ENCODE measurements around the gene OR14A2.
"Not testable (repeated sequence)": the region's sequence is repeated elsewhere in the genome, so short reads cannot be mapped to it uniquely, and the experiment has no call there.

The OR14A2 gene

GRCh38 chr1:247738315-247738714 is 9.6 kb downstream of the OR14A2 start, which contains the start of gene OR14K1:
TSS of gene OR14K1 (plus strand) at chr1:247738615. CDS start at chr1:247738615, 0 bp downstream.
- TF ChIP-seq Cebpa-rat (IDR thresholded peaks at IDR 0.05): no peak
- H3K9me3 ChIP-seq: no peaks in the 10 kb centered on the region
- no peaks in the 10 kb centered on the region for H3K27me3 ChIP-seq
- H3K4me1 ChIP-seq: no peaks in the 10 kb centered on the region
- H3K9ac ChIP-seq: no peak within 1 kb of the TSS
- no peak within 1 kb of the TSS for H3K4me2 ChIP-seq
- H3K27ac ChIP-seq: no peak within 1 kb of the TSS
- no peak within 1 kb of the TSS for H3K4me3 ChIP-seq
- H3K36me3 ChIP-seq: no peaks in the 10 kb centered on the region
- no peaks in the 10 kb centered on the region for H4K20me1 ChIP-seq

- Histone ChIP-seq H3K27ac (no peak overlapping the region), H3K9me3 (peaks cover 8% of the 10 kb centered on the region; the same call in 1 of the 2 replicates), H4K20me1 (no peaks in the 10 kb centered on the region), H3K27me3 (no peaks in the 10 kb centered on the region), H3K4me3 (no peak overlapping the region), H3K9ac (no peak overlapping the region), H3K4me2 (no peak overlapping the region), H3K4me1 (no peaks in the 10 kb centered on the region), H3K36me3 (no peaks in the 10 kb centered on the region)
- no peak for TF ChIP-seq Cebpa-rat (IDR thresholded peaks at IDR 0.05)
Observed at GRCh38 chr1:247721222-247721621, 26.7 kb downstream of the OR14A2 start.

GRCh38 chr1:247716546-247716945 is 31.4 kb downstream of the OR14A2 start, which contains the start of gene OR6F1:
TSS of gene OR6F1 (minus strand) at chr1:247716646. CDS start at chr1:247712755, 3,891 bp downstream.
- H3K27ac ChIP-seq: no peak within 1 kb of the TSS
- H3K4me3 ChIP-seq: no peak within 1 kb of the TSS
- H3K9me3 ChIP-seq: peaks cover 8% of the 10 kb centered on the region; the same call in 1 of the 2 replicates
- H4K20me1 ChIP-seq: no peaks in the 10 kb centered on the region
- no peak within 1 kb of the TSS for H3K9ac ChIP-seq
- H3K4me2 ChIP-seq: no peak within 1 kb of the TSS
- no peak for TF ChIP-seq Cebpa-rat (IDR thresholded peaks at IDR 0.05)
- no peaks in the 10 kb centered on the region for H3K27me3 ChIP-seq
- no peaks in the 10 kb centered on the region for H3K36me3 ChIP-seq
- no peaks in the 10 kb centered on the region for H3K4me1 ChIP-seq

DNA sequence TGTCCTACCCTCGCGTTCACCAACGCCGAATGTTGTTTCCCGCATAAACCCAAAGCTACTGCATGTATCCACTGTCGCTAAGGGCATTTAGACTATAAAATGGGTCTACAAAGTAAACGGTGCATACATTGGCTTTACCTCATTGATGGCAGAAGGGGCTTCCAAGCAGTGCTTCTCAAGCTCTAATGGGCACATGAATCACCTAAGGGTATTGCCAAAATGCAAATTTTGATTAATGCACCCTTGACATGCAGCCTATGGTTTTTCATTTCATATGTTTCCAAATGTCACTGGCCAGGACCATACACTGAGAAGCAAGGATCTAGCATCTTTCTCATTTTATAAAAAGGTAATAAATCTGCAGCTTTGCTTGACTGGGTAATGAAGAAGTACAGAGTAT is 34.2 kb downstream of the OR14A2 start:
- Histone ChIP-seq H3K4me1 (no peaks in the 10 kb centered on the region), H3K4me3 (no peak overlapping the region), H3K27me3 (no peaks in the 10 kb centered on the region), H3K9ac (no peak overlapping the region), H3K36me3 (no peaks in the 10 kb centered on the region), H3K4me2 (no peak overlapping the region), H3K27ac (no peak overlapping the region), H4K20me1 (no peaks in the 10 kb centered on the region), H3K9me3 (no peaks in the 10 kb centered on the region)
- TF ChIP-seq Cebpa-rat (IDR thresholded peaks at IDR 0.05): no peak

GRCh38 chr1:247710681-247711080 is 37.3 kb downstream of the OR14A2 start:
- not testable (repeated sequence) for H3K27me3 ChIP-seq, H4K20me1 ChIP-seq, H3K4me2 ChIP-seq, H3K9me3 ChIP-seq, H3K4me3 ChIP-seq, H3K9ac ChIP-seq, H3K4me1 ChIP-seq, H3K27ac ChIP-seq, H3K36me3 ChIP-seq

DNA sequence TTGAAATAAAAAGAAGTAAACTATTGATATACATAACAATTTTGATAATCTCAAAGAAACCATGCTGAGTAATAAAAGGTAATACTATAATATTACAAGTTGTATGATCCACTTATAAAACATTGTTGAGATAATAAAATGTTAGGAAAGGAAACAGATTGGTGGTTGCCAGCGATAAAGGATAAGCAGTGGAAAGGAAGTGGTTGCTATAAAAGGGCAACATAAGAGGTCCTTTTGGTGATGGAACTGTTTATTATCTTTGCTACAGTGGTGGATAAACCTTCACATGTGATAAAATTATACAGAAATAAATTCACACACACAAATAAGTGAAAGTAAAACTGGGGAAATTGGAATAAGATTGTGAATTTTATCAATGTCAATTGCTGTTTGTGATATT is 46.6 kb downstream of the OR14A2 start:
- Histone ChIP-seq H3K4me3 (no peak overlapping the region), H4K20me1 (no peaks in the 10 kb centered on the region), H3K27me3 (no peaks in the 10 kb centered on the region), H3K36me3 (no peaks in the 10 kb centered on the region), H3K4me2 (no peak overlapping the region), H3K9ac (no peak overlapping the region), H3K9me3 (no peaks in the 10 kb centered on the region), H3K4me1 (no peaks in the 10 kb centered on the region), H3K27ac (no peak overlapping the region)
- TF ChIP-seq Cebpa-rat (IDR thresholded peaks at IDR 0.05): no peak

- Histone ChIP-seq H3K36me3 (no peaks in the 10 kb centered on the region), H3K9ac (no peak overlapping the region), H3K4me3 (no peak overlapping the region), H3K27me3 (no peaks in the 10 kb centered on the region), H3K4me2 (no peak overlapping the region), H3K4me1 (no peaks in the 10 kb centered on the region), H3K9me3 (no peaks in the 10 kb centered on the region), H4K20me1 (no peaks in the 10 kb centered on the region), H3K27ac (no peak overlapping the region)
- no peak for TF ChIP-seq Cebpa-rat (IDR thresholded peaks at IDR 0.05)
Observed at GRCh38 chr1:247681288-247681897, 66.5 kb downstream of the OR14A2 start.

DNA sequence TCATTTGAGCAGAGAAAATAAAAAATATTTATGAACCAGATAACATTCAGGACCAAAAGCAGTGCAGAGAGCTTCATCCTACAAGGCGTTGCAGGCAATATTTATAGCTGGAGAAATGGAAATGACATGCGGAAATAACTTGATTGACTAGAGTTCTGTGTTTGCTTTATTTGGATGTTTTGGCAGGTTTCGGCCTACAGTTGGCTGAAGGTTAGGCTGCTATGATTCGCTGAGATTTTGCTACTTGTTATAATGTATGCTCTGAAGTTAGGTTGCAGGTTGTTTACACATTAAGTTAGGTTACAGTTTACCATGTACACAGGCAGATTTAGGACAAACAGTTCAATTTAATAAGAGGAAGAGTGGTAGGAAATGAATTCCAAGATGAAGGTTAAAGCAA is 67.8 kb downstream of the OR14A2 start:
- H3K9me3 ChIP-seq: no peaks in the 10 kb centered on the region
- no peaks in the 10 kb centered on the region for H3K27me3 ChIP-seq
- H3K9ac ChIP-seq: no peak overlapping the region
- no peak overlapping the region for H3K4me2 ChIP-seq
- TF ChIP-seq Cebpa-rat (IDR thresholded peaks at IDR 0.05): no peak
- no peaks in the 10 kb centered on the region for H4K20me1 ChIP-seq
- no peaks in the 10 kb centered on the region for H3K4me1 ChIP-seq
- H3K27ac ChIP-seq: no peak overlapping the region
- H3K36me3 ChIP-seq: no peaks in the 10 kb centered on the region
- no peak overlapping the region for H3K4me3 ChIP-seq

DNA sequence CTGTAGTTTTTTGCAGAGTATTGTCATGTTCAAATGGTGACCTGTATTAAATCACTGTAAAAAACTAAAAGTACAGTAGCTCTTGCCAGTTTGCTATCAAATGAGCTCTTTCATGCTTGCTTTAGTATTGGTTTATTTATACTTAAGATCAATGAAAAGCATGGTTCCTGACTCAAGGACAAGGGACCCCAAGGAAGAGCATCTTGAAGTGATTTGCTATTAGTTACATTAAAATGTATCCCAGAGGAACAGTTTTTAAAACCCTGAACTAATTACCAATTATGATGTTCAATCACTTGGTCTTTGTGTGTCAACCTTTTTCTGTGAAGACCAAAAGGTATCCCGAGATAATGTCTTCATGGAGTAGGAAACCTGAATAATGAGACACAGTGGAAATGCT is 68.3 kb downstream of the OR14A2 start, which contains the start of gene OR13G1:
OR13G1 (minus strand) TSS at position 101 of the 400 bp plus-strand sequence. CDS start 6,698 bp downstream, outside the sequence.
- Histone ChIP-seq H4K20me1 (no peaks in the 10 kb centered on the region), H3K9me3 (no peaks in the 10 kb centered on the region), H3K9ac (no peak within 1 kb of the TSS), H3K4me3 (no peak within 1 kb of the TSS), H3K27ac (no peak within 1 kb of the TSS), H3K27me3 (no peaks in the 10 kb centered on the region), H3K4me2 (no peak within 1 kb of the TSS), H3K4me1 (no peaks in the 10 kb centered on the region), H3K36me3 (no peaks in the 10 kb centered on the region)
- TF ChIP-seq Cebpa-rat (IDR thresholded peaks at IDR 0.05): no peak

Measured in BLaER1 (cell line).